Measurements from ENCODE around the gene HNRNPCL1.
"Not testable (repeated sequence)": the region's sequence is repeated elsewhere in the genome, so short reads cannot be mapped to it uniquely, and the experiment has no call there.

DNA sequence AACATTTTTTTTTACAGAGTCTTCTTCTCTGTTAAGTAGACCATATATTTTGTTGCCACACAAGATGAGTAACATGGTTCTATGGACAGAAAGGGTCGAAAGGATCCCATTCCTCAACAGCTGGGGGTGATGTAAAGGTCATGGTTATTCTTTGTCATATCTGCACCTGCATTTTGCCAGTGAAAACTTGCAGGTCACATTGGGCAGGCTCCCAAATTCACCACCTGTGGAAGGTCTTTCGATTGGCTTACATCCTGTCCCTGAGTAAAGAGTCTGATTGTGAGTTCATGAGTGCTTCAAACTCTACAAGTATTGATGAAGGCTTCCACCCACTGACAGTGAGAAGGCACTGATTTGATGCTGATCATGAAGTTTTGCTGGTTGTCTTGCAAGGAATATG, 15.3 kb downstream of the HNRNPCL1 start:
- not testable (repeated sequence) for TF ChIP-seq CTCF, POLR2A (IDR thresholded peaks at IDR 0.05)
